HG03108 (cell line): ENCODE data around the gene MCU.

Source experiments
- ATAC-seq: cut with Tn5 transposase; IDR thresholded peaks from one replicate; pipeline ENCODE4 v1.9.1; 2021; ENCODE audit warnings: moderate library complexity; ENCODE audit not compliant: unreplicated experiment

The MCU gene

GRCh38 chr10:72930276-72930675 is 238.3 kb downstream of the MCU start:
- ATAC-seq = no peak

DNA sequence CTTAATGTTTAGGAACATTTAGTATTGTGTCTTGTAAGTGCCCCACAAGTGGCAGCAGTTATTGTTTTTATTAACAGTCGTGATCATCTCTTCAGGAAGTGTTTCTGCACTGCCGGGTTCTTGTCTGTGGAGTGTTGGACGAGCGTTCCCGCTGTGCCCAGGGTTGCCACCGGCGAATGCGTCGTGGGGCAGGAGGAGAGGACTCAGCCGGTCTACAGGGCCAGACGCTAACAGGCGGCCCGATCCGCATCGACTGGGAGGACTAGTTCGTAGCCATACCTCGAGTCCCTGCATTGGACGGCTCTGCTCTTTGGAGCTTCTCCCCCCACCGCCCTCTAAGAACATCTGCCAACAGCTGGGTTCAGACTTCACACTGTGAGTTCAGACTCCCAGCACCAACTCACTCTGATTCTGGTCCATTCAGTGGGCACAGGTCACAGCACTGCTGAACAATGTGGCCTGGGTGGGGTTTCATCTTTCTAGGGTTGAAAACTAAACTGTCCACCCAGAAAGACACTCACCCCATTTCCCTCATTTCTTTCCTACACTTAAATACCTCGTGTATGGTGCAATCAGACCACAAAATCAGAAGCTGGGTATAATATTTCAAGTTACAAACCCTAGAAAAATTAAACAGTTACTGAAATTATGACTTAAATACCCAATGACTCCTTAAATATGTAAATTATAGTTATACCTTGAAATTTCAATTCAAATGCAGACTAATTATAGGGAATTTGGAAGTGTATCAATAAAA is 240.5 kb downstream of the MCU start:
- ATAC-seq = no peak

GRCh38 chr10:72935361-72935760 is 243.4 kb downstream of the MCU start:
- ATAC-seq = no peak
